ENCODE data around the gene APOLD1. TPM values are rescaled to one million over a fixed set of nuclear protein-coding genes. Genes with fewer than 3 reads are reported as not detected.

APOLD1 gene
- total and polyA plus RNA-seq, 8 donors, result 7.3 to 14.1 (median 10.2) TPM

DNA sequence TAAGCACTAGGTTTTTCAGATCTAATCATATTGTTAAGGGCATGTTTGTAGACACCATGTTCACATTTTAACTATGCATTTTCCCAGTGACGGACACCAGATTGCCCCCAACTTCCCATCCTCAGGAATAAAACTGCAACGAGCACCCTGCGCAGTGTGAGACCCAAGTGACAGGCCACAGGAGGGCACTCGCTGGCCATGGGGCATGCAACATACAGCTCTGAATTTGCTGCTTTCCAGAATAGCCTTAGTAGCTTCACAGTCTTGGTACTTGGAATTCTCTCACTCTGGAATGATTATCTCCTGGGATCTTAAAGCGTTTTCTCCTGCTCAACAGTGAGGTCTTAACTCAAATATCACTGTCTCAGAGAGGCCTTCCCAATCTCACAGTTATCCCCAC, 26.7 kb downstream of the APOLD1 start:
- ATAC-seq (no peak), DNase-seq (no peak)
- H3K4me3 ChIP-seq, result no peak overlapping the region
- no peaks in the 10 kb centered on the region for H3K27me3 ChIP-seq
- peaks cover 7 to 65% of the 10 kb centered on the region in 2 donors for H3K4me1 ChIP-seq
- no peaks in the 10 kb centered on the region for H3K9me3 ChIP-seq
- H3K27ac ChIP-seq, result no peak overlapping the region
- TF ChIP-seq, protein P1, sequence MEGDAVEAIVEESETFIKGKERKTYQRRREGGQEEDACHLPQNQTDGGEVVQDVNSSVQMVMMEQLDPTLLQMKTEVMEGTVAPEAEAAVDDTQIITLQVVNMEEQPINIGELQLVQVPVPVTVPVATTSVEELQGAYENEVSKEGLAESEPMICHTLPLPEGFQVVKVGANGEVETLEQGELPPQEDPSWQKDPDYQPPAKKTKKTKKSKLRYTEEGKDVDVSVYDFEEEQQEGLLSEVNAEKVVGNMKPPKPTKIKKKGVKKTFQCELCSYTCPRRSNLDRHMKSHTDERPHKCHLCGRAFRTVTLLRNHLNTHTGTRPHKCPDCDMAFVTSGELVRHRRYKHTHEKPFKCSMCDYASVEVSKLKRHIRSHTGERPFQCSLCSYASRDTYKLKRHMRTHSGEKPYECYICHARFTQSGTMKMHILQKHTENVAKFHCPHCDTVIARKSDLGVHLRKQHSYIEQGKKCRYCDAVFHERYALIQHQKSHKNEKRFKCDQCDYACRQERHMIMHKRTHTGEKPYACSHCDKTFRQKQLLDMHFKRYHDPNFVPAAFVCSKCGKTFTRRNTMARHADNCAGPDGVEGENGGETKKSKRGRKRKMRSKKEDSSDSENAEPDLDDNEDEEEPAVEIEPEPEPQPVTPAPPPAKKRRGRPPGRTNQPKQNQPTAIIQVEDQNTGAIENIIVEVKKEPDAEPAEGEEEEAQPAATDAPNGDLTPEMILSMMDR (IDR thresholded peaks at IDR 0.05), result no peak
- intact Hi-C loops (cut with DNase I), result no loop called here
- H3K36me3 ChIP-seq, result peaks cover 0 to 16% of the 10 kb centered on the region in 2 donors

- H3K27ac ChIP-seq, result peak overlapping the region in 1 of 2 donors; percentile 69
- no peak overlapping the region for H3K4me3 ChIP-seq
- H3K4me1 ChIP-seq, result peaks cover 7 to 66% of the 10 kb centered on the region in 2 donors
- DNase-seq (no peak), ATAC-seq (no peak)
- intact Hi-C loops (cut with DNase I), result no loop called here
- H3K9me3 ChIP-seq, result no peaks in the 10 kb centered on the region
- peaks cover 0 to 16% of the 10 kb centered on the region in 2 donors for H3K36me3 ChIP-seq
- TF ChIP-seq, protein P1 (IDR thresholded peaks at IDR 0.05), result no peak
- H3K27me3 ChIP-seq, result no peaks in the 10 kb centered on the region
Observed at GRCh38 chr12:12812618-12813119, 27.2 kb downstream of the APOLD1 start.

GRCh38 chr12:12813120-12814101, 28.0 kb downstream of the APOLD1 start, which contains the start of gene DDX47:
Gene DDX47 (plus strand): TSS chr12:12813346. CDS start chr12:12813368, 22 bp downstream.
- peak; percentile 99 for ATAC-seq
- H3K4me1 ChIP-seq, result peaks cover 7 to 66% of the 10 kb centered on the region in 2 donors
- H3K4me3 ChIP-seq, result peak within 1 kb of the TSS; percentile 76 to 87
- no peaks in the 10 kb centered on the region for H3K9me3 ChIP-seq
- intact Hi-C loops (cut with DNase I), result no loop called here
- DNase-seq, result peak; percentile 91 to 99 (median 96)
- no peaks in the 10 kb centered on the region for H3K27me3 ChIP-seq
- TF ChIP-seq, protein P1 (IDR thresholded peaks at IDR 0.05), result peak; percentile 93 to 99
- H3K36me3 ChIP-seq, result peaks cover 0 to 16% of the 10 kb centered on the region in 2 donors
- H3K27ac ChIP-seq, result peak within 1 kb of the TSS; percentile 67 to 69

GRCh38 chr12:12817616-12818015, 32.2 kb downstream of the APOLD1 start:
- H3K27ac ChIP-seq, result no peak overlapping the region
- H3K4me1 ChIP-seq, result peaks cover 23 to 72% of the 10 kb centered on the region in 2 donors
- no peaks in the 10 kb centered on the region for H3K9me3 ChIP-seq
- ATAC-seq (no peak), DNase-seq (no peak)
- TF ChIP-seq, protein P1 (IDR thresholded peaks at IDR 0.05), result no peak
- no peaks in the 10 kb centered on the region for H3K27me3 ChIP-seq
- H3K36me3 ChIP-seq, result peaks cover 2 to 39% of the 10 kb centered on the region in 2 donors
- intact Hi-C loops (cut with DNase I), result no loop called here
- H3K4me3 ChIP-seq, result no peak overlapping the region

- TF ChIP-seq, protein P1 (IDR thresholded peaks at IDR 0.05), result no peak
- no peak overlapping the region for H3K4me3 ChIP-seq
- H3K27ac ChIP-seq, result no peak overlapping the region
- intact Hi-C loops (cut with DNase I), result no loop called here
- H3K27me3 ChIP-seq, result no peaks in the 10 kb centered on the region
- DNase-seq, result no peak
- no peaks in the 10 kb centered on the region for H3K9me3 ChIP-seq
- peaks cover 23 to 65% of the 10 kb centered on the region in 2 donors for H3K4me1 ChIP-seq
- peaks cover 5 to 50% of the 10 kb centered on the region in 2 donors for H3K36me3 ChIP-seq
- ATAC-seq, result no peak
Observed at GRCh38 chr12:12818701-12819100, 33.2 kb downstream of the APOLD1 start.

Measured in left lung (tissue), 10 donors.